ENCODE results near the gene FIGN. TPM values are rescaled to one million over a fixed set of nuclear protein-coding genes. Genes with fewer than 3 reads are reported as not detected.

FIGN gene
- total and polyA plus RNA-seq, 2 donors from 2014 or later, result 1.1 to 8.0 TPM

DNA sequence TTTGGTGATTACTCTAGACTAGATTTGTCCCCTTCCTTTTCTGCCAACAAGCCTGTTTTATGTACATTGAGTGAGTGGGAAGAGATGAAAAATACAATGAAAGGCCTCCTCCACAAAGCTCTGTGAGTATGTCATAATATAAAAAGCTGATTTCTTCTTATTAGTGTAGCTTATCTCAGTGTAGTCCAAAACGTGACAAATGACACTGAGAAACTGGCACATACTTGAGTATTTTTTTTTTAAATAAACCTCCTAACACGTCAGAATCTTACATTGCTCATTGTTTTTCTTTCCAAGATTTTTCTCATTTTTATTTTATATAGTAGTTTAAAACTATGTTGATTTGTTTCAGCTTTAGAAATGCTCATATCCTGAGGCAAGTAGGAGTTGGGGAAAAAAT, 17.9 kb upstream of the FIGN start:
- Histone ChIP-seq H3K4me3 (ENCODE audit: low read length in 3 of 3) (no peak overlapping the region), H3K9me3 (ENCODE audit: control insufficient read depth in 2 of 3, insufficient read depth in 1 of 3, low read length in 3 of 3) (no peaks in the 10 kb centered on the region), H3K36me3 (ENCODE audit: control insufficient read depth in 2 of 3, insufficient read depth in 3 of 3, low read length in 3 of 3) (no peaks in the 10 kb centered on the region), H3K27me3 (ENCODE audit: control insufficient read depth, insufficient read depth, low read length) (no peaks in the 10 kb centered on the region), H3K9ac (ENCODE audit: low read length in 3 of 3) (no peak overlapping the region), H3K4me1 (ENCODE audit: control insufficient read depth in 2 of 3, insufficient read depth in 2 of 3, low read depth in 1 of 3, low read length in 3 of 3) (no peaks in the 10 kb centered on the region), H3K27ac (ENCODE audit: low read depth in 2 of 2, low read length in 2 of 2) (no peak overlapping the region)
- intact Hi-C loops (cut with DNase I), result no loop called here
- TF ChIP-seq, protein P1, sequence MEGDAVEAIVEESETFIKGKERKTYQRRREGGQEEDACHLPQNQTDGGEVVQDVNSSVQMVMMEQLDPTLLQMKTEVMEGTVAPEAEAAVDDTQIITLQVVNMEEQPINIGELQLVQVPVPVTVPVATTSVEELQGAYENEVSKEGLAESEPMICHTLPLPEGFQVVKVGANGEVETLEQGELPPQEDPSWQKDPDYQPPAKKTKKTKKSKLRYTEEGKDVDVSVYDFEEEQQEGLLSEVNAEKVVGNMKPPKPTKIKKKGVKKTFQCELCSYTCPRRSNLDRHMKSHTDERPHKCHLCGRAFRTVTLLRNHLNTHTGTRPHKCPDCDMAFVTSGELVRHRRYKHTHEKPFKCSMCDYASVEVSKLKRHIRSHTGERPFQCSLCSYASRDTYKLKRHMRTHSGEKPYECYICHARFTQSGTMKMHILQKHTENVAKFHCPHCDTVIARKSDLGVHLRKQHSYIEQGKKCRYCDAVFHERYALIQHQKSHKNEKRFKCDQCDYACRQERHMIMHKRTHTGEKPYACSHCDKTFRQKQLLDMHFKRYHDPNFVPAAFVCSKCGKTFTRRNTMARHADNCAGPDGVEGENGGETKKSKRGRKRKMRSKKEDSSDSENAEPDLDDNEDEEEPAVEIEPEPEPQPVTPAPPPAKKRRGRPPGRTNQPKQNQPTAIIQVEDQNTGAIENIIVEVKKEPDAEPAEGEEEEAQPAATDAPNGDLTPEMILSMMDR (IDR thresholded peaks at IDR 0.05; ENCODE audit: borderline replicate concordance, extremely low read depth, insufficient read depth), result no peak
- no peak for DNase-seq
- FAIRE-seq, result no peak

DNA sequence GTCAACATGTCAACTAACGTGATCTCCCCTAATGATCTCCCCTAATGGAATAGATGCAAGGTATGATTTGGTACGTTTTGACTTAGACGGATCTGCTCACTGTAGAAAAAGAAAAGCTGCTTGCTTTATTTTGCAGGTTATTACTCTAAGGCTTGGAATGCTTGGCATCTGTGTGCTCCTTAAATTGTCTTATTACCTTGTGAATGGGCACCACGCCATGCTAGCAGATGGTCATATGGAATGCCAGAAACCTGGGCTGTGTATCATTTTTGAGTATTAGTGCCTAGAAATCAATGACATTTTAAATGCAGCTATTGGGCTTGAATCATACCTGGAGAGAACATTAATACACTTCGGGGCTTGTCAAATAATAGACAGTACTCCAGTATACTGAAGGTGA, 16.5 kb upstream of the FIGN start:
- Histone ChIP-seq H3K4me1 (ENCODE audit: control insufficient read depth in 2 of 3, insufficient read depth in 2 of 3, low read depth in 1 of 3, low read length in 3 of 3) (no peaks in the 10 kb centered on the region), H3K9ac (ENCODE audit: low read length in 3 of 3) (no peak overlapping the region), H3K9me3 (ENCODE audit: control insufficient read depth in 2 of 3, insufficient read depth in 1 of 3, low read length in 3 of 3) (no peaks in the 10 kb centered on the region), H3K36me3 (ENCODE audit: control insufficient read depth in 2 of 3, insufficient read depth in 3 of 3, low read length in 3 of 3) (no peaks in the 10 kb centered on the region), H3K27ac (ENCODE audit: low read depth in 2 of 2, low read length in 2 of 2) (no peak overlapping the region), H3K27me3 (ENCODE audit: control insufficient read depth, insufficient read depth, low read length) (no peaks in the 10 kb centered on the region), H3K4me3 (ENCODE audit: low read length in 3 of 3) (no peak overlapping the region)
- FAIRE-seq (no peak), DNase-seq (no peak)
- TF ChIP-seq, protein P1 (IDR thresholded peaks at IDR 0.05; ENCODE audit: borderline replicate concordance, extremely low read depth, insufficient read depth), result no peak
- intact Hi-C loops (cut with DNase I), result no loop called here

DNA sequence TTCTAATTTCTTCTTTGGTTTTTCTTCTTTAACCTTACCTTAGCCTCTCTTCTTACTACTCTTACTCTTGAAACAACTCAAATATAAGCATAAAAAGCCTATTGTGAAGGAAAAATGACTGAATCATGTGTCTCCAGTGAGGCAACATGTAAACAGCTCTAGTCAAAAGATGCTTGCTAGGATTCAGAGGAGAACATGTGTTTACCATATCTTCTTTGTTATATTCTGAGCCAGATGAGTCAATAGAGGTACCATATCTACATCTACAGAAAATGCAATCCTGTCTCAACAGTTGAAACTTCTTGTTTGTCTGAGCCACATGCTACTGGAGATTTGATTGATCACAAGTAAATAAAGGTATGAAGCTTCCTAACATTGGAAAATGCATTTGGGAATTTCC, 15.9 kb upstream of the FIGN start:
- Histone ChIP-seq H3K9ac (ENCODE audit: low read length in 3 of 3) (no peak overlapping the region), H3K9me3 (ENCODE audit: control insufficient read depth in 2 of 3, insufficient read depth in 1 of 3, low read length in 3 of 3) (no peaks in the 10 kb centered on the region), H3K4me1 (ENCODE audit: control insufficient read depth in 2 of 3, insufficient read depth in 2 of 3, low read depth in 1 of 3, low read length in 3 of 3) (no peaks in the 10 kb centered on the region), H3K4me3 (ENCODE audit: low read length in 3 of 3) (no peak overlapping the region), H3K27ac (ENCODE audit: low read depth in 2 of 2, low read length in 2 of 2) (no peak overlapping the region), H3K36me3 (ENCODE audit: control insufficient read depth in 2 of 3, insufficient read depth in 3 of 3, low read length in 3 of 3) (no peaks in the 10 kb centered on the region), H3K27me3 (ENCODE audit: control insufficient read depth, insufficient read depth, low read length) (no peaks in the 10 kb centered on the region)
- TF ChIP-seq, protein P1 (IDR thresholded peaks at IDR 0.05; ENCODE audit: borderline replicate concordance, extremely low read depth, insufficient read depth), result no peak
- intact Hi-C loops (cut with DNase I), result no loop called here
- FAIRE-seq (no peak), DNase-seq (no peak)

DNA sequence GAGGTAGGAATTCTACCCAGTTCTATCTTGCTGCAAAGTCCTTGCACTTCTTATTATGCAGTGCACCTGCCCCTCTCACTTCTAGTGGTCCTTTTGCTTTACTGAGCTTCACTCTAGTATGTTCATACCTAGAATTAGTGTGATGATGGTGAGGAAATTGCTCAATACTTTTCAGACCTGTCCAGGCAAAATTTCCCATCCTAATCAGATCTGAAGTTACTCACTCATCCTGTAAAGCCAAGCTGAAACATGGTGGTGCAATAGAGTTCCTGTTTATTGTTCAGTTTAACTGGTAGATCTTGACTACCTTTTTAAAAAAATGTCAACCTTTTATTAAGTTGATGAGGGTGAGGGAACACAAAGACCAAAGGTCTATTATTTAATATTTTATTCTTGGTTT, 12.6 kb upstream of the FIGN start:
- TF ChIP-seq, protein P1 (IDR thresholded peaks at IDR 0.05; ENCODE audit: borderline replicate concordance, extremely low read depth, insufficient read depth), result no peak
- intact Hi-C loops (cut with DNase I), result no loop called here
- Histone ChIP-seq H3K36me3 (ENCODE audit: control insufficient read depth in 2 of 3, insufficient read depth in 3 of 3, low read length in 3 of 3) (no peaks in the 10 kb centered on the region), H3K4me3 (ENCODE audit: low read length in 3 of 3) (no peak overlapping the region), H3K9ac (ENCODE audit: low read length in 3 of 3) (no peak overlapping the region), H3K27me3 (ENCODE audit: control insufficient read depth, insufficient read depth, low read length) (no peaks in the 10 kb centered on the region), H3K4me1 (ENCODE audit: control insufficient read depth in 2 of 3, insufficient read depth in 2 of 3, low read depth in 1 of 3, low read length in 3 of 3) (no peaks in the 10 kb centered on the region), H3K9me3 (ENCODE audit: control insufficient read depth in 2 of 3, insufficient read depth in 1 of 3, low read length in 3 of 3) (no peaks in the 10 kb centered on the region), H3K27ac (ENCODE audit: low read depth in 2 of 2, low read length in 2 of 2) (no peak overlapping the region)
- DNase-seq (no peak), FAIRE-seq (no peak)

Data from kidney (tissue), 14 donors.